Measurements from ENCODE around the gene GALNT18.

GALNT18 gene

GRCh38 chr11:11394241-11394640, 227.6 kb downstream of the GALNT18 start:
- no peak for DNase-seq (ENCODE audit: extremely low read depth in 1 of 2, low read depth in 1 of 2)

- no peak for DNase-seq (ENCODE audit: extremely low read depth in 1 of 2, low read depth in 1 of 2)
Measured at GRCh38 chr11:11391796-11392463, 229.9 kb downstream of the GALNT18 start.

DNA sequence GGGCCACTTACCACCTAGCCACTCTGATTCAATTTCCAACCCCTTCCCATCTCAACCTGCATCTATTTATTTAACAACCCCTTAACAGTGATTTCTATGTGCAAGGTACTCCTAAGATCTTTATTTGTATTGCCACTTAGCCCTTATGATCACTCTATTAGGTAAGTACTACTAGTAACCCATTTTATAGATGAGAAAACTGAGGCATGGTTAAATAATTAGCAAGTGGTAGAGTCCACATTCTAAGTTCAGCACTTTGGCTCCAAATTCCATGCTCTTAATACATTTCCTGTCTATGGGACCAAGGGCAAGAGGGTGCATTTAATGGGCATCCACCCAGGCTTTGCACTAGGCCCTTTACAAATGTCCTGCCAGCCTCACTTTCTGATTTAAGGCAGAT, 230.6 kb downstream of the GALNT18 start:
- no peak for DNase-seq (ENCODE audit: extremely low read depth in 1 of 2, low read depth in 1 of 2)

GRCh38 chr11:11390068-11390771, 231.6 kb downstream of the GALNT18 start:
- DNase-seq (ENCODE audit: extremely low read depth in 1 of 2, low read depth in 1 of 2): no peak

GRCh38 chr11:11389238-11389637, 232.6 kb downstream of the GALNT18 start:
- DNase-seq (ENCODE audit: extremely low read depth in 1 of 2, low read depth in 1 of 2): no peak

DNA sequence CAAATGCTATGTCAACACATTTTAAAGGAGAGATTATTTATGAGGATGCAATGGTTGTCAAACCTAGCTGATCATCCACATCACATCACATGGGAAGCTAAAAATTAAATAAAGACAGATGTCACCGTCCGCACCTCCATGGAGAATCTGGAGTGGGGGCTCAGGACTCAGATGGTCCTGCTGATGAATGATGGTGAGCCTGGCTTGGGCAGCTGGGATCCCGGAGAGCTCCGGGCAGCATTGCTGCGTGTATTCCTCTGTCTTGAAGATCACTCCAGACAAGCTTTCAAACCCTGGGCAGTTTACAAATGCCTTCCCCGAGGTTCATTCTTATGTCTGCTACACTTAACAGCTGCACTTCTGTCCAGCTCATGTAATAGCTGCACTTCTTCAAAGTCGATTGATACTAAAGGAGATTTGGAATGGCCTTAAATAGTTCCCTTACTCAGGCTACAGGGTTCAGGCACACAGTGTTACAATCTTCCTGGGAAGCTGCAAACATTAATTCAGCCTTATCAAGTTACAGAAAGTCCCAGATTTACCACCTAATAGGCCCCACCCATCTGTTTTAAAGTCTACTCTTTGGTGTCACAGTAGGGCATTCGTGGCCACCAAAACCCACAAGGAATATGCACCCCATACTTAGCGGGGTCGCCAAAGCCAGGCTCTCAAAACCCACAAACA, 234.0 kb downstream of the GALNT18 start:
- DNase-seq (ENCODE audit: extremely low read depth in 1 of 2, low read depth in 1 of 2): no peak

GRCh38 chr11:11387207-11387606, 234.6 kb downstream of the GALNT18 start:
- no peak for DNase-seq (ENCODE audit: extremely low read depth in 1 of 2, low read depth in 1 of 2)

DNA sequence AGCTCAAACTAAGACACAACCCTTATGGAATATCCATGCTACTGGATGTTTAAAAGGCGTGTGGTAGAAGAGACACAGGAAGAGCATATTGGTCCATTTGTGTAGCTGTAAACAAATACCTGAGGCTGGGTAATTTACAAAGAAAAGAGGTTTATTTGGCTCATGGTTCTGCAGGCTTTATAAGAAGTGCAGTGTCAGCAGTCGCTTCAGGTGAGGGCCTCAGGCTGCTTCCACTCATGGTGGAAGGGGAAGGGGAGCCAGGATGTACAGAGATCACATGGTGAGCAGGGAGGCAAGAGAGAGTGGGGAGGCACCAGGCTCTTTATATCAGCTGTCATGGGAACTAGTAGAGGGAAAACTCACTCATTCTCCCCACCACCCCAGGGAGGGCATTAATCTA, 237.0 kb downstream of the GALNT18 start:
- no peak for DNase-seq (ENCODE audit: extremely low read depth in 1 of 2, low read depth in 1 of 2)

DNA sequence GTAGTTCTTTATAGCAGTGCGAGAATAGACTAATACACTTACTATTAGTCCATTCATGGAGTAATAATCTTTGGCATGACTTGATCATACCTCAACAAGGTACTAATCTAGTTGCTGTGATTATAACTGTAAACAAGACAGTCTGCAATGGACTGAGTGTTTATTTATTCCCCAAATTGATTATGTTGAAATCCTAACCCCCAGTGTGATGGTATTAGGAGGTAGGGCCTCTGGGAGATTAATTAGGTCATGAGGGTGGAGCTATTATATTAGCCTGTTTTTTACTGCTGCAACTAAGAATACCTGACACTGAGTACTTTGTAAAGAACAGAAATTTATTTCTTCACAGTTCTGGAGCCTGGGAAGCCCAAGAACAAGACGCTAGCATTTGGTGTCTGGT, 237.8 kb downstream of the GALNT18 start:
- DNase-seq (ENCODE audit: extremely low read depth in 1 of 2, low read depth in 1 of 2): no peak

GRCh38 chr11:11382858-11383532, 238.8 kb downstream of the GALNT18 start:
- DNase-seq (ENCODE audit: extremely low read depth in 1 of 2, low read depth in 1 of 2): no peak

GRCh38 chr11:11381471-11382105, 240.2 kb downstream of the GALNT18 start:
- DNase-seq (ENCODE audit: extremely low read depth in 1 of 2, low read depth in 1 of 2): no peak

GRCh38 chr11:11380883-11381282, 240.9 kb downstream of the GALNT18 start:
- no peak for DNase-seq (ENCODE audit: extremely low read depth in 1 of 2, low read depth in 1 of 2)

DNA sequence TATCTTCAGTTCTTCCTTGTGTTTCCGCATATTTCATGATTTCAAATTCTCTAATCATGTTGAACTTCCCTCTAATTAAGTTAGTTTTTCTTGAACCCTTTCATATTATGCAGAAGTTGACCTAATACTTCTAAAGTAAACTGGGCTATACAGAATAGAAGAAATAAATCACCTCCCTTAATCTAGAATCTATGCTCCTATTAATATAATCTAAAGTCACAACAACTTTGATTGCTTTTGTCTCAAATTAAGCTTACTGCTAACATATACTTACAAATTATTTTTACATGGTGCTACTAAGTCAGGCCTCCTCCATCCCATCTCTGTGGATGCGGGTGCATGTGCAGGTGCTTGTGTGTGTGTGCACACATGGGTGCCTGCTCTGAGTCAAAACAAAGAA, 241.5 kb downstream of the GALNT18 start:
- DNase-seq (ENCODE audit: extremely low read depth in 1 of 2, low read depth in 1 of 2): no peak

DNA sequence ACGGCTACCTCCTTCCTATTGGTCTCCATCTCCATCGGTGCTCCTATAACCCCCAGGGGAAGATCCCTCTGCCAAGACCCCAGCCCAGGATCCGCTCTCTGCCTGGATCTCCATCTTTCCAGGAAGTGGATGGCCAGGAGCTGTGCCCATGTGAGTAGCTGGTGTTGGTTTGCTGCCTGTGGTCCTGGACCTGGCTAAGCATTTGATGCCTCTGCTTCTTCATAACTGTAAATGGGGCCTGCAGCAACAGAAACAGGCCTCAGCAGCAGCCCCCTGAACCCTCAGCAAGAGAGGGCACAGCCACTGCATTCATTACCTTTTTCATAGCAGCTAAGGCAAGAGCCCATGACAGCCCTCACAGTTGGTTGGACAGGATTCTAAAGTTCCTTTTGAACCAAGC, 242.1 kb downstream of the GALNT18 start:
- no peak for DNase-seq (ENCODE audit: extremely low read depth in 1 of 2, low read depth in 1 of 2)

GRCh38 chr11:11378184-11378940, 243.4 kb downstream of the GALNT18 start:
- DNase-seq (ENCODE audit: extremely low read depth in 1 of 2, low read depth in 1 of 2): no peak

DNA sequence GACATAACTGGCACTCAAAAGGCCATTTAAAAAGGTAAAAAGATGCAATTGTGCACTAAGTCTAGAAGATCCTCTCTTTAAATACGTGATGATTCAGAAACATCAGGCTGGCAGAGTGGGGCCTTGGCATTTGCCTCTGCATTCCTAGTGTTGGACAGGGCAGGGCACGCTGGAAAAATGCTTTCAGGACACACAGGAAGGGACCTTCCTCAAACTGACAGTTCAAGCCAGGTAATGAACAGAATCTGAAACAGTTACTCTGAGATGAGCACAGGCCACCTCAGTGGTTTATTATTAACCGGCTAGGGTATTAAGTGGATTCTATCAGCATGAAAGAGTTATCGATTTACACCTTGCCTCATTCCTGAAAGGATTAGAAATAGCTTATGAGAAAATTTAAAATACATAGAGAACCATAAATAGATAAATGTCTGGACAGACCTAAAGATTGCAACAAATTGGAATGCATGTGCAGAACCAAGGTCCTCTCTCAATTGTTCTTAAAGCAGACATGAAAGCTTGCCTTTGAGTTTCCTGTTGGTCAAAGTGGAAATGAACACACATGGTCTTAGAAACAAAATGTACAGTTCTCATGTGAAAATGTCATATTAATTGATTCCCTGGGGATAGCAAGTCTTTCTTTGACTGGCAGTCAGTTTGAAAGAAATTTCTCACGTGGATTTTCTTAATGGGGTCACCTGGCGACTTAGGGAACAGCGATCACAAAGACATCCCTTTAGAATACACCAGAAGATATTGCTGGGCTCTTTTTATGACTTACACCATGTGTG, 247.3 kb downstream of the GALNT18 start:
- no peak for DNase-seq (ENCODE audit: extremely low read depth in 1 of 2, low read depth in 1 of 2)

- no peak for DNase-seq (ENCODE audit: extremely low read depth in 1 of 2, low read depth in 1 of 2)
Measured at GRCh38 chr11:11373934-11374333, 247.9 kb downstream of the GALNT18 start.

DNA sequence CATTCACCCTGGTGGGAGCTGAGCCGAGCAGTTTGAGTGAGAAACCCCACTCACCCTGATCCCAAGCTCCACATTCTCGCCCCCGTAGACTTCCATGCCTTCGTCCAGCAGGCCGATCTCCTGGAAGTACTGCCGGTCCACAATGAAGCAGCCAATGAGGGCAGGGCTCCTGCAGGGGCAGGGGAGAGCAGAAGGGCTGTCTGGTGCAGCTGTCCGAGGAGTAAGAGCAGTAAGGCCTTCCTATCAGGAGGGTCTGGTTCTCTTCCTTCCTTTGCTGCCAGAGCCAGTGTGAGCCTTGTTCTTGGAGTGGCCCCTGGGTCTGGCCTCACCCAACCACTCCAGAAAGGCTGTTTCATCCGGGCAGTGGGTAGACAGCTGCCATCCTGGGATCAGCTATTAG, 249.3 kb downstream of the GALNT18 start:
- DNase-seq (ENCODE audit: extremely low read depth in 1 of 2, low read depth in 1 of 2): no peak

DNA sequence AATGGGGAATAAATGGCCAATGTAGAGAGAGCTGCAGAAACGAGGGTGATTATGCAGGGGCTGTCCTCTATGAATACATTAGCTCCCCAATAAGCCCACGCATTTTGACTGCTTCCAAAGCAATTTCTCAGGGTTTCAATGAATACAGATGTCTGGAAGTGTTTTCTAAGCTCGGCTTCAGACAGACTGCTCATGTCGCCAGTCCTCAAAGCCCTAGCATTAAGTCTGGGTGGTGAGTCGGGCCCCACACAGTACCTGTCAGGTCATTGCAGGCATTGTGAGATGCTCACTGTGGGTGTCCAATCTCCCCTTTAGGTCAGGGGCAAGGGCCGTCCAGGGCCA, 250.9 kb downstream of the GALNT18 start:
- DNase-seq (ENCODE audit: extremely low read depth in 1 of 2, low read depth in 1 of 2): no peak
